PC-9 (cell line): ENCODE results near the gene GIGYF1. TPM values are rescaled to one million over a fixed set of nuclear protein-coding genes. Genes with fewer than 3 reads are reported as not detected.
A peak's percentile ranks its signal among the peaks of the same experiment; 100 is the strongest.

Experiments used
- BruUV-seq: library from RNA; stranded (reverse); fragments of 400-500 nt; replicated peaks from 2 replicates; lab custom pipeline; 2021; lab: Mats Ljungman, UMichigan
- CTCF ChIA-PET: fragments of 300-600 bp; sonication (Branson Sonifier 250); formaldehyde crosslinking; loops from one replicate; lab custom pipeline; 2022; ENCODE audit warnings: antibody characterized with exemption; lab: Charles Lee
- POLR2A ChIA-PET: fragments of 300-600 bp; sonication (Branson Sonifier 250); formaldehyde crosslinking; loops from one replicate; lab custom pipeline; 2022; ENCODE audit warnings: antibody characterized with exemption; ENCODE audit not compliant: unreplicated experiment; lab: Charles Lee
- DNase-seq, 2 experiments: peaks; one replicate each; pipeline versions ENCODE4 v3.0.0 to v3.0.0-alpha.2; 2015 to 2022; ENCODE audit warnings: mixed read lengths in 1 of 2
- H2AFZ ChIP-seq: fragments of 200-600 bp; sonication (generic); 2 replicates; pipeline ENCODE4 v1.8.1; 2017; ENCODE audit warnings: antibody characterized with exemption
- H3F3A ChIP-seq: fragments of 200-600 bp; sonication (generic); 2 replicates; pipeline ENCODE4 v1.8.1; 2017; ENCODE audit warnings: antibody characterized with exemption, mild to moderate bottlenecking, low read depth; ENCODE audit not compliant: insufficient read depth
- H3K27ac ChIP-seq: fragments of 200-600 bp; sonication (generic); 2 replicates; pipeline ENCODE4 v1.6.1; 2016; ENCODE audit warnings: mixed run types
- H3K27me3 ChIP-seq: fragments of 200-600 bp; sonication (generic); 2 replicates; pipeline ENCODE4 v1.6.1; 2016; ENCODE audit warnings: low read depth, mixed run types; ENCODE audit not compliant: insufficient read depth
- H3K36me3 ChIP-seq: fragments of 200-600 bp; sonication (generic); 2 replicates; pipeline ENCODE4 v1.6.1; 2016; ENCODE audit warnings: low read depth, mixed run types
- H3K4me1 ChIP-seq: fragments of 200-600 bp; sonication (generic); replicated peaks from 2 replicates; pipeline ENCODE4 v1.6.1; 2016; ENCODE audit warnings: mixed run types; ENCODE audit not compliant: insufficient read depth
- H3K4me2 ChIP-seq: fragments of 200-600 bp; sonication (generic); 2 replicates; pipeline ENCODE4 v1.6.1; 2017; ENCODE audit warnings: mixed run types
- H3K4me3 ChIP-seq: fragments of 200-600 bp; sonication (generic); 2 replicates; pipeline ENCODE4 v1.6.1; 2016; ENCODE audit warnings: mixed run types
- H3K79me2 ChIP-seq: fragments of 200-600 bp; sonication (generic); 2 replicates; pipeline ENCODE4 v1.6.1; 2017; ENCODE audit warnings: low read depth, mixed run types
- H3K9me2 ChIP-seq: fragments of 200-600 bp; sonication (generic); 2 replicates; pipeline ENCODE4 v1.8.1; 2017; ENCODE audit warnings: mild to moderate bottlenecking; ENCODE audit not compliant: insufficient read depth
- H3K9me3 ChIP-seq: fragments of 200-600 bp; sonication (generic); 2 replicates; pipeline ENCODE4 v1.8.1; 2016; ENCODE audit warnings: low read depth; ENCODE audit not compliant: insufficient read depth
- H4K20me1 ChIP-seq: fragments of 200-600 bp; sonication (generic); 2 replicates; pipeline ENCODE4 v1.8.1; 2017; ENCODE audit not compliant: insufficient read depth
- EZH2 ChIP-seq: fragments of 200-600 bp; sonication (generic); IDR thresholded peaks from 2 replicates; pipeline ENCODE4 v1.8.0; 2017; ENCODE audit warnings: antibody characterized with exemption, low read depth
- intact Hi-C: fragments of 100-400 bp; cut with micrococcal nuclease; formaldehyde crosslinking; loops from one replicate; pipeline ENCODE4 v1.10.0; 2022; ENCODE audit not compliant: unreplicated experiment
- total RNA-seq: library from RNA; stranded (reverse); gene quantifications from 2 replicates; pipeline ENCODE4 v1.2.3, GENCODE V29; 2021
- TF ChIP-seq, protein P1 (sequence below): fragments of 200-600 bp; sonication (generic); conservative IDR thresholded peaks from 2 replicates; pipeline ENCODE4 v1.6.1; 2017; ENCODE audit warnings: mixed run types, antibody characterized with exemption, mild to moderate bottlenecking, moderate library complexity

Gene GIGYF1
- total RNA-seq, 1 experiment from 2014 or later = 55.1 TPM

- intact Hi-C loops = no loop called here
- peaks cover 13% of the 10 kb centered on the region; the same call in 1 of the 2 replicates for H3K36me3 ChIP-seq
- no peaks in the 10 kb centered on the region for H3K9me2 ChIP-seq
- no peak overlapping the region for H3K4me3 ChIP-seq
- no peaks in the 10 kb centered on the region; the same call in 1 of the 2 replicates for H3K4me1 ChIP-seq
- H3K27ac ChIP-seq = no peak overlapping the region
- no peak for DNase-seq
- ChIA-PET CTCF (no interaction called here), POLR2A (interaction anchor here (0.5 to 0.7 kb wide), 2 partner anchors 69 to 119 kb away, joined by 3 to 22 read pairs; partner anchors contain the start of gene MOSPD3)
- no TSS peak for BruUV-seq
- no peak overlapping the region for H2AFZ ChIP-seq
- H3K27me3 ChIP-seq = no peaks in the 10 kb centered on the region
- TF ChIP-seq, protein P1, sequence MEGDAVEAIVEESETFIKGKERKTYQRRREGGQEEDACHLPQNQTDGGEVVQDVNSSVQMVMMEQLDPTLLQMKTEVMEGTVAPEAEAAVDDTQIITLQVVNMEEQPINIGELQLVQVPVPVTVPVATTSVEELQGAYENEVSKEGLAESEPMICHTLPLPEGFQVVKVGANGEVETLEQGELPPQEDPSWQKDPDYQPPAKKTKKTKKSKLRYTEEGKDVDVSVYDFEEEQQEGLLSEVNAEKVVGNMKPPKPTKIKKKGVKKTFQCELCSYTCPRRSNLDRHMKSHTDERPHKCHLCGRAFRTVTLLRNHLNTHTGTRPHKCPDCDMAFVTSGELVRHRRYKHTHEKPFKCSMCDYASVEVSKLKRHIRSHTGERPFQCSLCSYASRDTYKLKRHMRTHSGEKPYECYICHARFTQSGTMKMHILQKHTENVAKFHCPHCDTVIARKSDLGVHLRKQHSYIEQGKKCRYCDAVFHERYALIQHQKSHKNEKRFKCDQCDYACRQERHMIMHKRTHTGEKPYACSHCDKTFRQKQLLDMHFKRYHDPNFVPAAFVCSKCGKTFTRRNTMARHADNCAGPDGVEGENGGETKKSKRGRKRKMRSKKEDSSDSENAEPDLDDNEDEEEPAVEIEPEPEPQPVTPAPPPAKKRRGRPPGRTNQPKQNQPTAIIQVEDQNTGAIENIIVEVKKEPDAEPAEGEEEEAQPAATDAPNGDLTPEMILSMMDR = no peak
- no peak for TF ChIP-seq EZH2
- peaks cover 25% of the 10 kb centered on the region; the same call in 1 of the 2 replicates for H3F3A ChIP-seq
- no peak overlapping the region for H3K4me2 ChIP-seq
- H3K79me2 ChIP-seq = peaks cover 7% of the 10 kb centered on the region
- peaks cover 36% of the 10 kb centered on the region for H4K20me1 ChIP-seq
- no peaks in the 10 kb centered on the region for H3K9me3 ChIP-seq
These were observed 13.3 kb downstream of the GIGYF1 start for GRCh38 chr7:100680576-100681271.

GRCh38 chr7:100679927-100680575 is 14.0 kb downstream of the GIGYF1 start:
- Histone ChIP-seq H3K9me3 (no peaks in the 10 kb centered on the region), H3K4me1 (no peaks in the 10 kb centered on the region; the same call in 1 of the 2 replicates), H3K79me2 (peaks cover 13% of the 10 kb centered on the region), H3K36me3 (peaks cover 13% of the 10 kb centered on the region; the same call in 1 of the 2 replicates), H3K27me3 (no peaks in the 10 kb centered on the region), H3K27ac (no peak overlapping the region), H4K20me1 (peaks cover 39% of the 10 kb centered on the region), H3F3A (peaks cover 21% of the 10 kb centered on the region; the same call in 1 of the 2 replicates), H2AFZ (no peak overlapping the region), H3K9me2 (no peaks in the 10 kb centered on the region), H3K4me3 (no peak overlapping the region), H3K4me2 (no peak overlapping the region)
- ChIA-PET CTCF (interaction anchor here (0.7 kb wide), 1 partner anchor 26 kb away, joined by 7 read pairs; the partner anchor contains the start of gene POP7), POLR2A (no interaction called here)
- intact Hi-C loops = no loop called here
- no peak for DNase-seq
- TF ChIP-seq, protein P1 = no peak
- TF ChIP-seq EZH2 = no peak
- BruUV-seq = TSS peak; percentile 18

DNA sequence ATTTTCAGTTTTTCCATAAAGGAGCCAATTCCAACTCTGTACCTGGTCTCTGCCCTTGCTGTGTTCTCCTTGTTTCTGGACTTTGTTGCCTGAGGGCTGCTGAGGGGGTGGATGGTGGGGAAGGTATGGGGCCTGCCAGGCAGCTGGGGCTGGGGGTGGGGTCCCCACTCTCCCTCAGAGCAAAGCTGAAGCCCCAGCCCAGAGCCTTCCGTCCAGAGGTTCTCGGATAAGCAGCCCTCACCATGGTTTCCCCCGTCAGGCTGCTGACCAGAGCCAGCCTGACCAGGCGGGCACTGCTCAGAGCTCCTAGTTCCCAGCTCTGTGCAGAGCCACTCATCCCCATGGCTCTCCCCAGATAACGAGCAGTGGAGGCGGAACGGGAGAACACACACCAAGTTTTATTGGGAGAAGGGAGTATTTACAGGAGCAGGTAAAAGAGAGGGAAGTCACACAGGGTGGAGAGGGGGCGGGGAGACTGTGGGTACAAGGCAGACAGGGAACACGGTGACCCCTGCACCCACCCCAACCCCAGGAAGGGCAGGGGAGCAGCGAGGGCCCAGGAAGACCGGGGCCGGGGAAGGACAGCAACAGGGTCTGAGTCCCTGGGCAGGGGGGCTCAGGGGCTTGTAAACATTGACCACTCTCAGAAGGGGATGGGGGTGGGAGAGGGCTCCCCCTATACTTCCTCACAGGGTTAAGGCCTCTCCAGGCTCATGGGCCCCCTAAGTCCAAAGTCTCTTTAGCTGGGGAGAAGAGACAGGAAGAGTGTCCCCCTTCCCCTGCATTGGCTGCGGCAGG is 14.7 kb downstream of the GIGYF1 start:
- H3K27me3 ChIP-seq = no peaks in the 10 kb centered on the region
- intact Hi-C loops = no loop called here
- H3K36me3 ChIP-seq = peaks cover 13% of the 10 kb centered on the region; the same call in 1 of the 2 replicates
- H3K4me3 ChIP-seq = no peak overlapping the region
- peaks cover 21% of the 10 kb centered on the region; the same call in 1 of the 2 replicates for H3F3A ChIP-seq
- CTCF ChIA-PET = interaction anchor here (0.7 kb wide), 1 partner anchor 27 kb away, joined by 7 read pairs; the partner anchor contains the start of gene POP7
- no peak overlapping the region for H3K27ac ChIP-seq
- no peaks in the 10 kb centered on the region for H3K9me2 ChIP-seq
- H2AFZ ChIP-seq = no peak overlapping the region
- H3K79me2 ChIP-seq = peaks cover 18% of the 10 kb centered on the region
- BruUV-seq = no TSS peak
- POLR2A ChIA-PET = no interaction called here
- peaks cover 43% of the 10 kb centered on the region for H4K20me1 ChIP-seq
- H3K4me2 ChIP-seq = no peak overlapping the region
- no peak for DNase-seq
- no peaks in the 10 kb centered on the region for H3K9me3 ChIP-seq
- TF ChIP-seq, protein P1 = no peak
- TF ChIP-seq EZH2 = no peak
- no peaks in the 10 kb centered on the region; the same call in 1 of the 2 replicates for H3K4me1 ChIP-seq
